NCI-H128 (cell line): Measurements from ENCODE around the gene ELP2.

Source experiments
- DNase-seq: peaks from one replicate; lab custom pipeline; 2025; ENCODE audit not compliant: unreplicated experiment; lab: John Stamatoyannopoulos, UW

ELP2 gene

GRCh38 chr18:36215577-36215976 lies 85.9 kb downstream of the ELP2 start:
- DNase-seq: no peak

- DNase-seq: no peak
These were observed 87.6 kb downstream of the ELP2 start for GRCh38 chr18:36217348-36217747.

GRCh38 chr18:36229188-36229587 lies 99.5 kb downstream of the ELP2 start:
- DNase-seq: no peak
